Measurements from ENCODE around the gene PRSS8.

GRCh38 chr16:31167315-31167714 lies 31.8 kb upstream of the PRSS8 start:
- TF ChIP-seq CTCF (conservative IDR thresholded peaks at IDR 0.05 in 1 of 2, IDR thresholded peaks at IDR 0.05 in 1 of 2; ENCODE audit: extremely low read depth in 1 of 2, insufficient read depth in 1 of 2, low read depth in 1 of 2, low read length in 2 of 2) (no peak), EZH2 (IDR thresholded peaks at IDR 0.05; ENCODE audit: borderline replicate concordance, low read length) (no peak)

Data from mammary epithelial cell (primary cell).